NK-92 (cell line): ENCODE data around the gene NWD2.

Source experiments
- DNase-seq: peaks from one replicate; lab custom pipeline; 2025; ENCODE audit not compliant: unreplicated experiment; lab: John Stamatoyannopoulos, UW

The NWD2 gene

GRCh38 chr4:37438564-37439279 is 194.2 kb downstream of the NWD2 start:
- no peak for DNase-seq

- DNase-seq: no peak
Measured at GRCh38 chr4:37439809-37440474, 195.4 kb downstream of the NWD2 start.

GRCh38 chr4:37440501-37440900 is 196.0 kb downstream of the NWD2 start:
- DNase-seq: no peak

GRCh38 chr4:37441231-37442061 is 196.9 kb downstream of the NWD2 start:
- no peak for DNase-seq

GRCh38 chr4:37442062-37442323 is 197.4 kb downstream of the NWD2 start:
- DNase-seq: no peak

- DNase-seq: no peak
Measured at GRCh38 chr4:37443137-37443536, 198.6 kb downstream of the NWD2 start.

- DNase-seq: no peak
Measured at GRCh38 chr4:37445023-37445422, 200.5 kb downstream of the NWD2 start.

- no peak for DNase-seq
Measured at GRCh38 chr4:37446016-37446415, 201.5 kb downstream of the NWD2 start.

- no peak for DNase-seq
Measured at GRCh38 chr4:37447886-37448285, 203.3 kb downstream of the NWD2 start.

- DNase-seq: no peak
Measured at GRCh38 chr4:37450309-37450708, 205.8 kb downstream of the NWD2 start.

GRCh38 chr4:37450911-37451310 is 206.4 kb downstream of the NWD2 start:
- DNase-seq: no peak

- DNase-seq: no peak
Measured at GRCh38 chr4:37451656-37452055, 207.1 kb downstream of the NWD2 start.

GRCh38 chr4:37452952-37453280 is 208.4 kb downstream of the NWD2 start:
- DNase-seq: no peak

GRCh38 chr4:37453281-37453998 is 208.9 kb downstream of the NWD2 start:
- DNase-seq: no peak

GRCh38 chr4:37453999-37454800 is 209.7 kb downstream of the NWD2 start:
- DNase-seq: no peak

GRCh38 chr4:37455301-37456131 is 211.0 kb downstream of the NWD2 start:
- no peak for DNase-seq

GRCh38 chr4:37461801-37462200 is 217.3 kb downstream of the NWD2 start:
- no peak for DNase-seq

- no peak for DNase-seq
Measured at GRCh38 chr4:37463033-37463856, 218.7 kb downstream of the NWD2 start.
